Endothelial cell of umbilical vein (primary cell): ENCODE data around the gene SPDYE18. TPM values are rescaled to one million over a fixed set of nuclear protein-coding genes. Genes with fewer than 3 reads are reported as not detected.
"Not testable (repeated sequence)": the region's sequence is repeated elsewhere in the genome, so short reads cannot be mapped to it uniquely, and the experiment has no call there.

Experiments used
- Bru-seq: library from RNA; stranded (reverse); fragments of 400-500 nt; gene quantifications from one replicate; lab custom pipeline; 2021; lab: Mats Ljungman, UMichigan
- BruChase-seq, 2 experiments: library from RNA; stranded (reverse); fragments of 400-500 nt; gene quantifications; one replicate each; lab custom pipeline; 2021; lab: Mats Ljungman, UMichigan
- BruUV-seq: library from RNA; stranded (reverse); fragments of 400-500 nt; replicated peaks from 2 replicates; lab custom pipeline; 2021; lab: Mats Ljungman, UMichigan
- CTCF ChIA-PET: fragments of 300-600, 350-600 bp; sonication (Branson Sonifier 250); formaldehyde crosslinking; loops from one replicate; lab custom pipeline; 2021; ENCODE audit warnings: antibody characterized with exemption, inconsistent platforms; lab: Charles Lee
- POLR2A ChIA-PET: fragments of 300-600, 350-600 bp; sonication (Branson Sonifier 250); formaldehyde crosslinking; loops from one replicate; lab custom pipeline; 2021; ENCODE audit warnings: antibody characterized with exemption, inconsistent platforms; lab: Charles Lee
- DNase-seq: peaks from one replicate; pipeline ENCODE4 v3.0.0-alpha.2; 2011; ENCODE audit warnings: low read depth, low spot score
- FAIRE-seq: peaks from 2 replicates; lab custom pipeline; 2011; peaks lifted over from hg19 to GRCh38; lab: Jason Lieb, UNC
- H2AFZ ChIP-seq: 2 replicates; pipeline ENCODE4 v1.6.0; 2012; ENCODE audit warnings: low read depth, low read length, control low read depth, inconsistent platforms
- H3K27ac ChIP-seq: 2 replicates; pipeline ENCODE4 v1.5.1; 2011; ENCODE audit warnings: low read depth, mild to moderate bottlenecking, control low read depth, low read length, moderate library complexity; ENCODE audit not compliant: insufficient read depth
- H3K27me3 ChIP-seq, 2 experiments: 2 replicates each; pipeline versions ENCODE4 v1.6.0 to v1.6.1; 2011; ENCODE audit warnings: low read length in 2 of 2, mixed read lengths in 1 of 2; ENCODE audit not compliant: control insufficient read depth in 2 of 2, insufficient read depth in 2 of 2
- H3K36me3 ChIP-seq, 2 experiments: 2 replicates in 1 of 2; 3 replicates in 1 of 2; pipeline ENCODE4 v1.5.1; 2011; ENCODE audit warnings: low read length in 2 of 2, mild to moderate bottlenecking in 1 of 2, moderate library complexity in 1 of 2; ENCODE audit not compliant: control insufficient read depth in 2 of 2, insufficient read depth in 2 of 2; ENCODE audit errors: extremely low read depth in 1 of 2
- H3K4me1 ChIP-seq: 3 replicates; pipeline ENCODE4 v1.5.1; 2011; ENCODE audit warnings: mild to moderate bottlenecking, low read length; ENCODE audit not compliant: control insufficient read depth, insufficient read depth; ENCODE audit errors: extremely low read depth
- H3K4me2 ChIP-seq: 2 replicates; pipeline ENCODE4 v1.6.1; 2011; ENCODE audit warnings: low read length, control low read depth, mixed read lengths; ENCODE audit not compliant: insufficient read depth
- H3K4me3 ChIP-seq, 3 experiments: fragments of 200-600 bp in 1 of 3; sonication (generic), shearing (Covaris generic) in 1 of 3; replicated peaks in 1 of 3; 2 replicates each; pipeline ENCODE4 v1.5.1; 2011 to 2016; ENCODE audit warnings: control low read depth in 3 of 3, low read length in 3 of 3, mild to moderate bottlenecking in 2 of 3, inconsistent platforms in 1 of 3, low read depth in 1 of 3, moderate library complexity in 1 of 3; ENCODE audit not compliant: insufficient read depth in 1 of 3
- H3K79me2 ChIP-seq: 2 replicates; pipeline ENCODE4 v1.6.0; 2012; ENCODE audit warnings: low read length, inconsistent platforms; ENCODE audit not compliant: control insufficient read depth, insufficient read depth
- H3K9ac ChIP-seq: replicated peaks from 2 replicates; pipeline ENCODE3; 2011; ENCODE audit warnings: low read length, control low read depth; ENCODE audit not compliant: insufficient read depth; ENCODE audit errors: extremely low read depth
- H3K9me1 ChIP-seq: replicated peaks from 3 replicates; pipeline ENCODE4 v1.6.0; 2011; ENCODE audit warnings: mild to moderate bottlenecking, low read length; ENCODE audit not compliant: control insufficient read depth, insufficient read depth; ENCODE audit errors: extremely low read depth
- H3K9me3 ChIP-seq: replicated peaks from 2 replicates; pipeline ENCODE4 v1.5.1; 2012; ENCODE audit warnings: low read length, inconsistent platforms; ENCODE audit not compliant: control insufficient read depth, insufficient read depth
- H4K20me1 ChIP-seq: replicated peaks from 2 replicates; pipeline ENCODE3; 2011; ENCODE audit warnings: mild to moderate bottlenecking, low read length; ENCODE audit not compliant: control insufficient read depth, insufficient read depth; ENCODE audit errors: extremely low read depth
- dilution Hi-C: fragments of 300-500 bp; cut with MboI; formaldehyde crosslinking; loops from one replicate; pipeline ENCODE4 v1.15.0; 2019; ENCODE audit warnings: low sequenced_read_pairs; ENCODE audit not compliant: extremely low pct_ligation_motif_present
- intact Hi-C: fragments of 100-400 bp; cut with micrococcal nuclease; formaldehyde crosslinking; loops from one replicate; pipeline ENCODE4 v1.10.0; 2022
- long read RNA-seq: library from polyadenylated mRNA; stranded (forward); transcript quantifications from one replicate; pipeline ENCODE4 v2.0.0, GENCODE V29; 2021
- polyA minus RNA-seq, 3 experiments: library from RNA; depleted of rRNA, polyadenylated mRNA; stranded (reverse); fragments of >200 nt; gene quantifications; 1 replicate in 1 of 3; 2 replicates in 2 of 3; pipeline ENCODE4 v1.2.3, GENCODE V29; 2011
- polyA plus RNA-seq, 4 experiments: library from polyadenylated mRNA; depleted of rRNA in 3 of 4; stranded (reverse) in 3 of 4; unstranded in 1 of 4; fragments of >200 nt; gene quantifications; 2 replicates each; pipeline versions ENCODE4 v1.2.1 to v1.2.3, GENCODE V29; 2011 to 2012; ENCODE audit warnings: missing spikeins in 1 of 4
- total RNA-seq: library from RNA; stranded (reverse); gene quantifications from 2 replicates; pipeline ENCODE4 v1.2.3, GENCODE V29; 2021

SPDYE18 gene, protein sequence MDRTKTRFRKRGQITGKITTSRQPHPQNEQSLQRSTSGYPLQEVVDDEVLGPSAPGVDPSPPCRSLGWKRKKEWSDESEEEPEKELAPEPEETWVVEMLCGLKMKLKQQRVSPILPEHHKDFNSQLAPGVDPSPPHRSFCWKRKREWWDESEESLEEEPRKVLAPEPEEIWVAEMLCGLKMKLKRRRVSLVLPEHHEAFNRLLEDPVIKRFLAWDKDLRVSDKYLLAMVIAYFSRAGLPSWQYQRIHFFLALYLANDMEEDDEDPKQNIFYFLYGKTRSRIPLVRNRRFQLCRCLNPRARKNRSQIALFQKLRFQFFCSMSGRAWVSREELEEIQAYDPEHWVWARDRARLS
- total RNA-seq (0.35 and 0.66 TPM in 2 replicates), polyA plus RNA-seq (not detected in 2 replicates), polyA minus RNA-seq (1.6 TPM in 1 of 2 replicates, not detected in the other), Bru-seq, nascent RNA (percentile 34 among the genes with signal in this experiment), BruChase-seq, experiment 1, labeled RNA remaining after a 6-hour chase (percentile 30 among the genes with signal in this experiment), BruChase-seq, experiment 2, labeled RNA remaining after a 2-hour chase (percentile 34 among the genes with signal in this experiment)
- 0.13 and 0.16 TPM in 2 replicates for polyA plus RNA-seq (2011; cell fraction: cytosol; rRNA removed)
- polyA plus RNA-seq (2011; cell fraction: nucleus; rRNA removed): 1.2 and 1.3 TPM in 2 replicates
- polyA plus RNA-seq (2012): not detected in 2 replicates
- not detected for polyA minus RNA-seq (2011; cell fraction: cytosol; rRNA and poly(A)+ RNA removed)
- not detected in 2 replicates for polyA minus RNA-seq (2011; cell fraction: nucleus; rRNA and poly(A)+ RNA removed)
- long read RNA-seq, partial matches to known transcripts: 0 of 15 reads
- long read RNA-seq, other reads (novel, unspliced or antisense): 15 of 15 reads

DNA sequence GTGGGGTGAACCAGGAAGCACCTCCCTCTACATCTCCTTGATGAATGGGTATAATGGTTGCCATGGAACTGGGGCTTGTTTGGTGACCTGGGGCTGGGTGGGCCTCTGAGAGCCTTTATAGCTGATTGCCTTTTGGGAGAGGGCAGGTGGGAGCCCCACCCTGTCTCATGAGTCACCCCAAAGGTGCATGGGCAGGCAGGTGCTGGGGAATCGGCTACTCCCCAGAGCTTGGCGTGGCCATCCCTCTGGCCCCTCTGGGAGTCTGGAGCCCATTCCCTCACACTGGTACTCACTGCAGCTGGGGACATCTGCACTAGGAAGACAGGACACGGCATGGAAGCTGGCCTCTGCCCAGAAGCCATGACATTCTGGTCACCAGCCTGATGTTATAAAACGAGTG is at the start of gene SPDYE18:
Gene SPDYE18 (minus strand): TSS at position 2 of the 400 bp plus-strand sequence. CDS start 2,046 bp downstream, outside the sequence.
- DNase-seq, CTCF ChIA-PET, intact Hi-C loops, H3K79me2 ChIP-seq, H3K4me2 ChIP-seq, dilution Hi-C loops, BruUV-seq, H3K9me3 ChIP-seq, H3K27me3 ChIP-seq, H3K36me3 ChIP-seq, H3K4me1 ChIP-seq, H2AFZ ChIP-seq, H3K4me3 ChIP-seq, H3K9ac ChIP-seq, POLR2A ChIA-PET, H3K27ac ChIP-seq, FAIRE-seq, H4K20me1 ChIP-seq, H3K9me1 ChIP-seq: not testable (repeated sequence)

DNA sequence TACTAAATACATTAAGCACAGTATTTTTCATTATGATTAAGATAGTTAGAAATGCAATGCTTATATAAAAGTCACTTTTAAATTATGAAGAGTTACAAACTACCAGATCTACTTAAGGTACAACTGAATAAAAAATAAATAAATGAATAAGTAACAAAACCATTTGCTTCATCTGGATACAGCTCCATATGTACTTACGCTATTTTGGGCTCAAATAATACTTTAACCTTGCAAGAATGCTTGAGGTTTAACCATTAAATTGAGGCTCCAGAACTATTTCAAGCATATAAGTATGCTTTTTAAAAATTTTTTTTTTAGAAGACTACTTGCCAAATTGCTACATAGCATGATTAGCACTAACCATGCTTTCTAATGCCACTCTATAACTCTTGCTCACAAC is 46.0 kb upstream of the SPDYE18 start:
- H3K4me2 ChIP-seq: not testable (repeated sequence)

DNA sequence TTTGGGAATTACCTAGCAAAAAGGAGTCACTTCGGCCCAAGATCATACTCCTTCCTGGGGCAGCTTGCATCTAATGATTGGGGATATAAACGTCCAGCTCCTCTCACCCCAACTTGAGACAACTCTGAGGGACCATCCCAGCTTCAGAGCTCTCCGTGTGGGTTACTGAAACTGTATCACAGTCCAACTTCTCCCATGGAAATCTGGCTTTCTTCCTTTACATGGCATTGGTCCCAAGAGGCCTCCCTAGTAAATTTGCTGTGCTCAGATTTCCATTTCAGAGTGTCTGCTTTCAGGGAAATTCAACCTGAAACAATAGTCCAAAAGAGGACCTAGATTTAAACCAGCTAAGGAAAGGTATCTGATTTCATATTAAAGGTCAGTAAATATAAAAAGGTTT is 45.3 kb upstream of the SPDYE18 start:
- intact Hi-C loops, BruUV-seq, DNase-seq, H2AFZ ChIP-seq, POLR2A ChIA-PET, H3K36me3 ChIP-seq, FAIRE-seq, H3K9me3 ChIP-seq, H3K9ac ChIP-seq, H4K20me1 ChIP-seq, H3K9me1 ChIP-seq, H3K27me3 ChIP-seq, H3K79me2 ChIP-seq, H3K4me3 ChIP-seq, CTCF ChIA-PET, H3K4me2 ChIP-seq, H3K27ac ChIP-seq, dilution Hi-C loops, H3K4me1 ChIP-seq: not testable (repeated sequence)

More for the DNA sequence above, 46.0 kb upstream of the SPDYE18 start:
- dilution Hi-C loops, H3K9me1 ChIP-seq, FAIRE-seq, intact Hi-C loops, H4K20me1 ChIP-seq, BruUV-seq, H3K9ac ChIP-seq, H3K4me1 ChIP-seq, H3K4me3 ChIP-seq, POLR2A ChIA-PET, H3K9me3 ChIP-seq, DNase-seq, H3K27me3 ChIP-seq, H3K79me2 ChIP-seq, CTCF ChIA-PET, H2AFZ ChIP-seq, H3K36me3 ChIP-seq, H3K27ac ChIP-seq: not testable (repeated sequence)

DNA sequence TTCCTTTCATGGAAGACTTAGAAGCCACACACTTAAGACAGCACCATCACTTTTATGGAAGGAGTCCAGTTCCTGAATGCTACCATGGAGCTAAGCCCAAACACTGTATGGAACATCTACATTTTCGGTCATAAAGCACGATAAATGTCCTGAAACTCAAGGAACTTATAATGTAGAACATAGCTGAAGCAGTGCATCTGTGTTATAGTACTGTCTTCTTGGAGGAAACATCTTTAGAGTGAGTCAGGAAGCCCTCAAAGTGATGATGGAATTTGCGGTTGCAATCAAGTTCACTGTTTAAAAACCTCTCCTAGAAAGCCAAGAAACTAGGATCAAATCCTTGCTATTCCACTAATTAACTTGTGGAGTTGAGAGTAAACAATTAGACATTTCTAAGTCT is 43.5 kb upstream of the SPDYE18 start:
- dilution Hi-C loops, H3K27me3 ChIP-seq, H3K4me1 ChIP-seq, FAIRE-seq, H3K4me3 ChIP-seq, H3K27ac ChIP-seq, H3K79me2 ChIP-seq, intact Hi-C loops, H3K9me3 ChIP-seq, DNase-seq, H3K9me1 ChIP-seq, H4K20me1 ChIP-seq, H3K4me2 ChIP-seq, POLR2A ChIA-PET, H3K9ac ChIP-seq, H3K36me3 ChIP-seq, H2AFZ ChIP-seq, CTCF ChIA-PET, BruUV-seq: not testable (repeated sequence)
